Aorta (tissue), 5 donors: ENCODE results near the gene NSUN2. TPM values are rescaled to one million over a fixed set of nuclear protein-coding genes. Genes with fewer than 3 reads are reported as not detected.
"Not testable (repeated sequence)": the region's sequence is repeated elsewhere in the genome, so short reads cannot be mapped to it uniquely, and the experiment has no call there.

Experiments
- ATAC-seq: fragments of 200-7000 bp; cut with Tn5 transposase; one replicate; pipeline ENCODE4 v1.9.1; 2022; ENCODE audit warnings: moderate library complexity; ENCODE audit not compliant: low FRiP score
- DNase-seq, 2 donors: peaks; one replicate each; pipeline ENCODE4 v3.0.0-alpha.2; 2020
- H3K27ac ChIP-seq, 2 donors: one replicate each; pipeline ENCODE4 v1.5.1; 2013; ENCODE audit warnings: low read length in 2 of 2, mild to moderate bottlenecking in 2 of 2, moderate library complexity in 2 of 2, control low read depth in 1 of 2, inconsistent platforms in 1 of 2, low read depth in 1 of 2
- H3K27me3 ChIP-seq, 2 donors: one replicate each; pipeline ENCODE4 v1.6.1; 2013; ENCODE audit warnings: control low read depth in 1 of 2, low read length in 1 of 2, mild to moderate bottlenecking in 1 of 2, moderate library complexity in 1 of 2; ENCODE audit not compliant: insufficient read depth in 2 of 2, control insufficient read depth in 1 of 2
- H3K36me3 ChIP-seq, 2 donors: one replicate each; pipeline ENCODE4 v1.6.1; 2013; ENCODE audit warnings: control low read depth in 1 of 2, low read length in 1 of 2, mild to moderate bottlenecking in 1 of 2; ENCODE audit not compliant: insufficient read depth in 2 of 2, control insufficient read depth in 1 of 2
- H3K4me1 ChIP-seq, 2 donors: one replicate each; pipeline ENCODE4 v1.6.1; 2013; ENCODE audit warnings: low read length in 2 of 2, control low read depth in 1 of 2, mild to moderate bottlenecking in 1 of 2, moderate library complexity in 1 of 2; ENCODE audit not compliant: insufficient read depth in 2 of 2, control insufficient read depth in 1 of 2
- H3K4me3 ChIP-seq, 2 donors: one replicate each; pipeline ENCODE4 v1.5.1; 2013; ENCODE audit warnings: low read length in 2 of 2, control low read depth in 1 of 2, mild to moderate bottlenecking in 1 of 2
- H3K9me3 ChIP-seq: one replicate; pipeline ENCODE4 v1.6.1; 2013; ENCODE audit warnings: mild to moderate bottlenecking, low read length; ENCODE audit not compliant: control insufficient read depth
- WGBS, 2 donors: extraction: QIAGEN DNeasy Blood & Tissue Kit; methylation state at CpG; one replicate each; pipeline ENCODE4 v1.1.7; 2013; 5-methylcytosine and 5-hydroxymethylcytosine counted together
- intact Hi-C, 2 donors: fragments of 100-400 bp; cut with DNase I; formaldehyde crosslinking; loops; one replicate each; pipeline versions ENCODE4 v1.14.2 to v1.15.0; 2022
- polyA plus RNA-seq, 2 donors: library from polyadenylated mRNA; stranded (reverse); fragments of 200-250 nt; gene quantifications; one replicate each; pipeline ENCODE4 v1.2.3, GENCODE V29; 2013
- total RNA-seq, 2 donors: library from RNA; stranded (reverse); fragmentation: NEBNext Ultra II Directional; extraction: Animal tissue kit (Norgen Biotek cat#: 25700); gene quantifications; one replicate each; pipeline ENCODE4 v1.2.1, GENCODE V29; 2021
- donor health status: healthy with polysubstance abuse.
- donor health status: Bipolar disorder and iron deficiency.
- donor health status: DM: no; HTN: no; CAD: no.
- donor health status: DM: no; HTN: no; CAD: no.
- donor health status: DM: yes; HTN: yes; CAD: no.

The NSUN2 gene
- total and polyA plus RNA-seq, 4 donors = 15.0 to 46.1 (median 41.8) TPM

DNA sequence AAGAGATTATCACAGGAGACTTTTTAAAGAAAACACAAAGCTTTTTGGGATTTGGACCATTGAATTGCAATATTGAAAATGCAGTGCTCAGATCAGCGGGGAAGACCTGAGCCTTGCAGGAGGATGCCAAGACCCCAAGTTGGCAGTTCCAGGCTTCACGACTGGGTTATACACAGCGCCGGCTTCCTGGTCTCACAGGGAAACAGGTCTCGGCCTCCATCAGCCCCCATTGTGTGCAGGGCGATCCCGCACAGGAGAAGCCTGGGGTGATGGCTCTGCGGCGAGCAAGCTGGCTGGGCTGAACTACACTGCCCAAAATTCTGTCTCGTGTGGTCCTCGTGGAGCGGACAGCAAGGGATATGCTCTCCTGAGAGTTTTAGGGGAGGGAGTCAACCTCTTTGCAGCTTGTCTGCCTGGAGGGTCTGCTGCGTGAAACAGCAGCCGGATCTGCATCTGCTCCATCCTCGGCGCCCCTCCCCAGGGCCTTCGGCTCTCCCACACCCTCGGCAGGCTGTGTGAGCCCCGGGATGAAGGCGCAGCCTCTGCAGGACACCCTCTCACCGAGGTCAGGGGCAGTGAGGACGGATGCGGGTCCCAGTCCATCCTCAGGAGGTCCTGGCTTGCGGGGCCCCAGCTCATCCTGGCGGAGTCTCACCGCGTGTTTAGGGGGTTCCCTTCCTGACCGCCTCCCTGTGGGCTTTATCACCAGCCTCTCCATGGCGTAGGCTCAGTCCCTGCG, 60.6 kb downstream of the NSUN2 start:
- Histone ChIP-seq H3K27ac (no peak overlapping the region), H3K9me3 (no peaks in the 10 kb centered on the region), H3K27me3 (no peaks in the 10 kb centered on the region), H3K4me3 (no peak overlapping the region), H3K4me1 (no peaks in the 10 kb centered on the region), H3K36me3 (no peaks in the 10 kb centered on the region)
- ATAC-seq (no peak), DNase-seq (no peak)
- intact Hi-C loops = no loop called here
- WGBS, 2 donors = 93 to 95% methylated on average over 30 of the region's 30 CpGs

DNA sequence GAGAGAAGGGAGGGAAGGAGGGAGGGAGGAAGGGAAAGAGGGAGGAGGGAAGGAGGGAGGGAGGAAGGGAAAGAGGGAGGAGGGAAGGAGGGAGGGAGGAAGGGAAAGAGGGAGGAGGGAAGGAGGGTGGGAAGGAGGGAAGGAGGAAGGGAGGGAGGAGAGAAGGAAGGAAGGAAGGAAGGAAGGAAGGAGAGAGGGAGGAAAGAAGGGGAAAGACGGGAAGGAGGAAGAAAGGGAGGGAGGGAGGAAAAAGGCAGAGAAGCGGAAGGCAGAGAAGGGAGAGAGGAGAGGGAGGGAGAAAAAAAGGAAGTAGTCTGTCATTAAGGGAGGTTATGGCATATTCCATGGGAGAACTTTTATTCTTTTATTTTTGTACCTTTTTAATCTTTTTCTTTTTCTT, 61.2 kb downstream of the NSUN2 start:
- H3K4me1 ChIP-seq, DNase-seq, H3K36me3 ChIP-seq, H3K9me3 ChIP-seq, H3K4me3 ChIP-seq, ATAC-seq, H3K27ac ChIP-seq, intact Hi-C loops, H3K27me3 ChIP-seq: not testable (repeated sequence)
- WGBS, 2 donors = 78 to 88% methylated on average over 2 of the region's 2 CpGs

DNA sequence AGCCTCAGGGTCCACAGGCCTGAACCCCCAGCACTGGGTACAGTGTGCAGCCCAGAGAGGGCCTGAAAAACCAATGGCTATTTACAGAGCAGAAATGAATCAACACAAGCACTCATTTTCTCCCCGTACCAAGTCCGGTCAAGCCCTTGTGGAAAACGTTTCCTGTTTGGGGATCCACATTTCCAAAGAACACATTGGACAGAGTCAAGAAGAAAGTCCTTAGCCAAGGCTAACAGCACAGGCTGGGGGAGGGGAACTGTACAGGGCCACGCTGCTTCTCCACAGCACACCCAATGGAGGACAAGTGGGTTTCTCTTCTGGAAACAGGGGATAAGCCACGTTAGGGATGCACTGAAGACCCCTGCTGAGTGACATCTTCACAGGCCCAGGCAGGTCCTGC, 62.3 kb downstream of the NSUN2 start:
- H3K27me3 ChIP-seq = no peaks in the 10 kb centered on the region
- intact Hi-C loops = no loop called here
- H3K4me3 ChIP-seq = no peak overlapping the region
- H3K4me1 ChIP-seq = no peaks in the 10 kb centered on the region
- H3K27ac ChIP-seq = no peak overlapping the region
- DNase-seq (no peak), ATAC-seq (no peak)
- no peaks in the 10 kb centered on the region for H3K9me3 ChIP-seq
- H3K36me3 ChIP-seq = no peaks in the 10 kb centered on the region
- 0 to 7% methylated on average over 5 of the region's 5 CpGs for WGBS, 2 donors

DNA sequence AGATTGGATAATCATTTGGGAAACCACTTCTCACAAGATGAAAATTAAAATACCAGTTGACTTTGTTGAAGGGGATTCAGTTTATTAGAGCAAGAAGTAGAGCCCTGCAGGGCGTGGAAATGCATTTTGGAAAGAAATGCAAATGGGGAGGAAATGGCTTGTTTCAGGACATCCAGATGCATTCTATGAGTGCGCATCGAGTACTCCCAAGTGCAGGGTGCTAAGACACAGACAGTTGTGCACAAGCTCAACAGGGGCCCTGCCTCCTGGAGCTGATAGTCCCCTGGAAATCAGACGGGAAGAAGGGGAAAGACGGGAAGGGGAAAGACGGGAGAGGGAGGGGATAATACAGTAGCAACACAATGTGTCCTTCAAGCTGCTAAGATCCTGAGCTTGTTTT, 64.0 kb downstream of the NSUN2 start:
- Histone ChIP-seq H3K27ac (no peak overlapping the region), H3K27me3 (no peaks in the 10 kb centered on the region), H3K36me3 (no peaks in the 10 kb centered on the region), H3K9me3 (no peaks in the 10 kb centered on the region), H3K4me3 (no peak overlapping the region), H3K4me1 (no peaks in the 10 kb centered on the region)
- DNase-seq = no peak
- WGBS, 2 donors = 93 to 96% methylated on average over 6 of the region's 6 CpGs
- intact Hi-C loops = no loop called here
- ATAC-seq = no peak

DNA sequence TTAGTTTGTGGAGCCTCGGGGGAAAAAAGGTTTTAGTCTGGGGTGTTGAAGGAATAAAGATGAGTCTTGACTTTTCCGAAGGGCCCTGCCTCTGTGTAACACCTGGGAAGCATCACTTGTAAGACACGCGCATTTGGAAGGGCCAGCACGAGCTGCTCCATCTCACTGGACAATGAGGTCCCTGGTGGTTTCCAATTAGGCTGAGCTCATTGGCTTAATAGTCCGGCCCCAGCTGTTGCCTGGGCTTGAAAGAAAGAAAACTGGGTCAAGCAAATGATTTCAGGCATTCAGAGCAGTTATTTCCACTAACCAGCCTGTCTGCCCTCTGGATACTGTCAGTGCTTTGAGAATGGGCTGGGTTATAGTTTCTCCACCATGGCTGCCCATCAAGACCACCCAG, 64.5 kb downstream of the NSUN2 start:
- Histone ChIP-seq H3K9me3 (no peaks in the 10 kb centered on the region), H3K4me1 (no peaks in the 10 kb centered on the region), H3K27me3 (no peaks in the 10 kb centered on the region), H3K27ac (no peak overlapping the region), H3K36me3 (no peaks in the 10 kb centered on the region), H3K4me3 (no peak overlapping the region)
- ATAC-seq (no peak), DNase-seq (no peak)
- intact Hi-C loops = no loop called here
- 75 to 83% methylated on average over 6 of the region's 6 CpGs for WGBS, 2 donors

DNA sequence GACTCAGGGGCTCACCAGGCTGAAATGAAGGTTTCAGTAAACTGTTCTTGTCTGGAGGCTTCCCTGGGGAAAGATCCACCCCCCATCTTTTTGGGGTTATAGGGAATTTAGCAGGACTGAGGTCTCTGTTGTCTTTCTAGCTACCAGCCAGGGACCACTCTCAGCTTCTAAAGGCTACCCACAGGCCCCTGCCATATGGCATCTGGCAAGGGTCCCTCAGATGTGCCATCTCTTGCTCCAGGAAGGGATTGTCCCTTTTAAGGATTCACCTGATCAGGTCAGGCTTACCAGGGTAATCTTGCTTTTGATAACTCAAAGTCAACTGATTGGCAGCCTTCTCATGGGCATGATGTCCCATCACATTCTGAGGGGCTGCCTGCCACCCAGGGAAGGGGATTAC, 65.0 kb downstream of the NSUN2 start:
- no peaks in the 10 kb centered on the region for H3K27me3 ChIP-seq
- H3K36me3 ChIP-seq = no peaks in the 10 kb centered on the region
- no peaks in the 10 kb centered on the region for H3K9me3 ChIP-seq
- H3K4me3 ChIP-seq = no peak overlapping the region
- intact Hi-C loops = no loop called here
- no peak overlapping the region for H3K27ac ChIP-seq
- ATAC-seq = no peak
- DNase-seq = no peak
- no peaks in the 10 kb centered on the region for H3K4me1 ChIP-seq

DNA sequence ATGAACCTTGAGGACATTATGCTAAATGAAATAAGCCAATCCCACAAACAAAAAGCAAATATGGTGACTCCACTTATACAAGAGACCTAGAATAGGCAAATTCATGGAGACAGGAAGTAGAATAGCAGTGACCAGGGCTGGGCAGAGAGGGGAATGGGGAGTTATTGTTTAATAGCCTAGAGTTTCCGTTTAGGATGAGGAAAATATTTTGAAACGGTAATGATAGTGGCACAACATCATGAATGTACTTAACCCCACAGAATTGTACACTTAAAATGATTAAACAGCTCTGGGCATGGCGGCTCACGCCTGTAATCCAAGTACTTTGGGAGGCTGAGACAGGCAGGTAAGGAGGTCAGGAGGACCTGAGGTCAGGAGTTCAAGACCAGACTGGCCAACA, 65.8 kb downstream of the NSUN2 start:
- WGBS, 2 donors = 90 to 94% methylated on average over 4 of the region's 4 CpGs
- Histone ChIP-seq H3K27ac (no peak overlapping the region), H3K36me3 (no peaks in the 10 kb centered on the region), H3K9me3 (no peaks in the 10 kb centered on the region), H3K4me1 (no peaks in the 10 kb centered on the region), H3K27me3 (no peaks in the 10 kb centered on the region), H3K4me3 (no peak overlapping the region)
- no peak for ATAC-seq
- DNase-seq = no peak
- intact Hi-C loops = no loop called here

DNA sequence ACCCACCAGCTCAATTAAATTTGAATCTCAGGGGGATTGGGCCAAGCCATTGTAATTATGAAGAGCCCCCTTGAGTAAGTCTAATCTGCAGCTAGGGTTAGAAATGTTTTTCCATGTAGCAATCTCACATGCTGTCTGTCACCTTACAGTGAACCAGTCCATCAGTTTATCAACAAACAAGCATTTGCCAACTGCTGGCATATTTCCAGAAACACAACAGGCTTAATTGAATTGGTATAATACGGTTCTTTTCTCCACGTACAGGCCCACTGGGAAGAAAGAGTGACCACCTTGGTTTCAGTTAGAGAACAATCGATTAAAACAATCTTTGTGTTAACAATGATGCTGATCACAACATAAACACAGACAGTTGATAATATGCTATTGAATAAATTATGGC, 67.4 kb downstream of the NSUN2 start:
- H3K27me3 ChIP-seq = no peaks in the 10 kb centered on the region
- intact Hi-C loops = no loop called here
- H3K36me3 ChIP-seq = no peaks in the 10 kb centered on the region
- H3K27ac ChIP-seq = no peak overlapping the region
- no peak overlapping the region for H3K4me3 ChIP-seq
- no peak for DNase-seq
- no peaks in the 10 kb centered on the region for H3K9me3 ChIP-seq
- no peaks in the 10 kb centered on the region for H3K4me1 ChIP-seq
- WGBS, 2 donors = 89 to 96% methylated on average over 3 of the region's 3 CpGs
- ATAC-seq = no peak

DNA sequence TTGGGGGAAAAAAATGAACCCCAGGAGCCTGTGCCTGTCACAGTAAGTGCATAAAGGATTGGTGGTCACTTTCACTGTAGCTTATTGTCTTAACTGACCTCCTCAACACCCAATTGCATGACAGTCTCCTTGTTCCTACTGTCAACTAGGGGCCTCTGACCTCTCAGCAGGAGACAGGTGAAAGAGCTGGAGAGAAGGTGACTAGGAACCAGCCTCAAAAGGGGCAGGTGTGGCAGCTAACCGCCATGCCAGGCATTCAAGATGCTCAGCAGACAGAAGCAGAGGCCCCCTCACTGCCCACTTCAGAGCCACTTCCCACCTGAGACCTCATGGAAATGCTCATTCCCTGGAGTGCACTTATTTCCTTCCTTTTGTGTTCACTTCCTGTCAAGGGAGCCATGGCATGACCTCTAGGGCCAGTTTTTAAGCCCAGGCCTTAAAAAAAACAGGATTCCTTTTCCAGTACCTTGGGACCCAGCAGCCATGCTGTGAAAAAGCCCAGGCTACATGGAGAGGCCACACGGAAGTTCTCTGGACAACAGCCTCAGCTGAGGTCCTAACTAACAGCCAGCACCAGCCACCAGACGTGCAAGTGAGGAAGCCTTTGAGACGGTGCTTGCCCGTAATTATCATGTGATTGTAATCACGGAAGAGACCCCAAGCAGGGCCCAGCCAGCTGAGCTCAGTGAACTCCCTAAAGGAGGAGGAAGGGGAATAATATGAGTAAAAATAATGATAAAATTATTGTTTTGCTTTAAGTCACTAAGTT, 74.9 kb downstream of the NSUN2 start:
- WGBS, 2 donors = 81 to 96% methylated on average over 6 of the region's 6 CpGs
- intact Hi-C loops = loop anchor here (10.0 kb wide), 2 partner anchors 103 to 923 kb away; no protein-coding TSS in a partner anchor
- Histone ChIP-seq H3K27me3 (no peaks in the 10 kb centered on the region), H3K9me3 (no peaks in the 10 kb centered on the region), H3K27ac (no peak overlapping the region), H3K4me1 (no peaks in the 10 kb centered on the region), H3K4me3 (no peak overlapping the region), H3K36me3 (no peaks in the 10 kb centered on the region)
- DNase-seq = no peak
- no peak for ATAC-seq
